GM18511 (cell line): ENCODE data around the gene TCF12.

Source experiments
- ATAC-seq: cut with Tn5 transposase; IDR thresholded peaks from one replicate; pipeline ENCODE4 v1.9.1; 2021; ENCODE audit warnings: mild to moderate bottlenecking, moderate library complexity; ENCODE audit not compliant: unreplicated experiment

Gene TCF12

DNA sequence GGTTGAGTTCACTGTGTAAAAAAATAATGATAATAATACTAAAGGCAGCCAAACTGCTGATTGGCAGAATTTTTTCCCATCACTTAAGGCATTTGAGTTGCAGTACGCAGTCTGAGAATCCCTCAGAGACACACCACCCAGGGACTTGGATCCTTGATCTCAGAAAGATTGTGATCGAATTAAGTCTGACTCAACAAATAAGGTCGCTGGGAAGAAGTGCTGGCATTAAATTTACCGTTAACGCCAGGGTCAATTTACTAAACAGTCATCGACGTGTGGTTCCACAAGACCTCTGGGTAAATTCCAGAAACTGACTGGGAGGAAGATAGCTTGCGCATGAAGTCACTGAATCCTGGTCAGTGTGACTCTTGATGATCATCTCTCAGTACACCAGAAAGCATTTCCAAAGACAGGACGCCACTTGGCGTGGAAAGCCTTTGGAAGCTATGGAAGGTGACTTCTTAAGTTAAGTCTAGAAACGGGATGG, 409.6 kb downstream of the TCF12 start:
- no peak for ATAC-seq

DNA sequence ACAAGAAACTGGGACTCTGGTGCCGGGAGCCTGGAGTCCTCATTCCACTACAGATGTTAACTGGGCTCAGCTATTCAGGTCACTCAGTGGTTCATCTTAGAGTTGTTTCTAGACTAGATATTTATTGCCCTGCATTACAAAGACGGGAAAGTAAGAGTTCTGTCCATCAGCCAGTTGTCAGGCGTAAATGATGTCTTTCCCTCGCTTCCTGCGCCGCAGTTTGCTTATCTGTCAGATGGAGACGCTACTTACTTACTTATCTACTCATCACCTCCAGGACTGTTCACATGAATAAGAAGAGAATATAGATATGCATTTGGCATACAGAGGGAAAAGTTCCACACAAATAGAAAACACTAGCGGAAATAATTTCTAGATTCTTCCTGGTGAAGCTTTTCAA, 410.0 kb downstream of the TCF12 start:
- no peak for ATAC-seq

DNA sequence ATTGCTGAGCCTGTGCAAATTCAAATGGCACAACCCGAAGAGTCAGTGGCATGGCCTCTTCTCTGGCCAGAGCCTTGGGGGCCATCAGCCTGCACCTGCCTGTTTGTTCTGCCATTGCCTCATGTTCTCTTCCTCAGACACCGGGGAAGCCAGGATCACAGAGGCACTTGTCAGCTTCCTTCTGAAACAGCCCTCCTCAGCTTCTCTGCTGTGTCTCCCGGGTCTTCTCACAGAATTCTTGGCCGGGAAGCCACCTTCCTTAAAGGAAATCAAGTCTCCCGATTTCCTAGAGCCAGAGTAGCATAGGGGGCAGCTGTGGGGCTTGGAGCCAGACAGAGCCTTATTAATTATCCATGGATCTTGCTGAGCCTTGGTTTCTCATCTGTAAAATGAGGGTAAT, 410.5 kb downstream of the TCF12 start:
- ATAC-seq, result no peak

DNA sequence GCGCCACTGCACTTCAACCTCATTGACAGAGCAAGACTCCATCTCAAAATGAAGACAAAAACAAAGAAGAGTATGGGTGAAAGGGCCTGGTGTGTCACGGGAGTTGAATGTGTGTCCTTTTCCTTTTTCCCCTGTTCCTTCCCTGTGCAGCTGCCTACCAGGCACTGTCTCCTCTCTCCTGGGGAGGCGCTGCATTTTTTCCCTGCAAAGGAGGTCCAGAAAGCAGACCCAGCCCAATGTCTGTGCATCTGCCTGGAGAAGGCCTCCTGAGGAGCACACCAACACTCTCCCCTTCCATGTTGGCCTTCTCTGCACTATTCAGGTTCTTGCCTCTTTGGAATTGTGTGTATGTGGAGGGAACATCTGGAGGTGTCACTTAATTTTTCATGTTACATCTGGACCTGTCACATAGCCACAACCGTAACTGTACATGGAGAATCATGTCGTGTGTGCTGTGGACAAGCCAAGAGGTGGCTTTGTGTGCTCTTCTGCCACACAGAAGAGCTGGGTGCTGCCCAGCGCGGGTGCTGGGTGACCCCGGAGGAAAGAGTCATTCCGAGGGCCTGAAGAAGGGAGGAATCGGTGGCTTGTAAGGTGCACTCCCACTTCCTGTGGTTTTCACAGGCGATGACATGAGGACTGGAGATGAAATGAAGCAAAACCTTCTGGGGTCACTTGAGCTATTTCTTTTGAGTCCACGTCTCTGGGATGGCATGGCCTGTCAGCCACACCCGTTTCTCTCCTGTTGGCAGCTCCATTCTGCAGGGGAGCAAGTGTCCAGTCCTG, 411.3 kb downstream of the TCF12 start:
- no peak for ATAC-seq

DNA sequence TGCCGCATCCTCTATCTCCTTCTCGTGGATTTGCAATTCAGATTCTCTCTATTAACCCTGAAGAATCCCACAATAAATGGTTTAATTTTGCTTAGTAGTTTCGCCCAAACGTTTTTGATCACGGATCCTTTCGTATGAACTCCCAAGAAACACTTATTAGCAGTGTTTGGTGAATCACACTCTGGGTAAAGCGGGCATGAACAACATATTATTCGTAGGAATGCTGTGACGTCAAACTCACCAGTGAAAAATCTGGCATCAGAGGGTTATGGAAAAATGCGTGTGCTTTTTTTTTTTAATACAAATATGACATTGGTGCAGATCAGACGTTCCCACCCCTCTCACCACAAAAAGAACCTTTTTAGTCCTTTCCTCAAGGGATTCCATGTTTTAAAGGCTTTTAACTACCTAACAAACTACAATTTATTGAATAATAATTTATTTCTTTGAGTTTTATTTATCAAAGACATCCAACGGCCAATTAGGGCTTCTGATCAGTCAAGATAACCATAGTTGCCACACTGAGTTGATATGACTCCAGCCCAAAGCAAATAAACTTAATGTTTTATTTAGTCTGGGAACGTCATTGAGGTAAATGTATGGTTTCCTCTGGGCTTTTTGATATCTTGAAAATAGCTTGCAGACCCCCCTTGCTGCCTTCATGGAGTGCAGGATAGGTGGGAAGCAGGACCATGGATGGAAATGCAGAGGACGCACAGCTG, 412.3 kb downstream of the TCF12 start:
- no peak for ATAC-seq

DNA sequence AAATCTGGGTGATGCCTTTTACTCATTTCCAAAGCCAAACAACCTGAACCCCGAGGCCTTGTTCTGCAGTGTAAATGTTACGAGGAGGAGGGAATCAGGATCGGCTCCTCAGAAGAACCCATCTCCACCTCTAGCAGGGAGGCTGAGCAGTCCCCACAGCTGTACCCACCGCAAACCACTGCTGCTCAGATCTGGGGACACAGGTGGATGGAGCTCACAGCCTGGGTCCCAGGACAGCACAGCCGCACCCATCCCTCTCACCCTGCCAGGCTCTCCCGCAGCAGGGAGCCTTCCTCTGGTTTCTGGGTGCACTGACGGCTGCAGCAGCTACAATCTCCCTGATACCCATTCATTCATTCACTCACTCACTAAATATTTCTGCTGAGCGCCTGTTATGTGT, 413.9 kb downstream of the TCF12 start:
- ATAC-seq, result no peak

DNA sequence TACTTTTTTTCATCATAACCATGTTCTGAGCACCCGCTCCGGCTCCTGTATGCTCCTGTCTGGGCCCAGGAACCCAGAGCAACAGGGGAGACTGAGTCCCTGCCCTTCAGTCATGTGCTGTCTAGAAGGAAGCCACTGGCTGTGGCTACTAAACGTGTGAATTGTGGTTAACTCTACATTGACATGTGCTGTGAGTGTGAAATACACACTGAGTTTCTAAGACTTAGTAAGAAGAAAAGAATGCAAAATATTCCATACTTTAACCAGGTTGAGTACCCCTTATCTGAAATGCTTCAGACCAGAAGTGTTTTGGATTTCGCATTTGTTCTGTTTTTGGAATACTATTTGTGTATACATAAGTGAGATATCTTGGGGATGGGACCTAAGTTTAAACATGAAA, 415.0 kb downstream of the TCF12 start:
- no peak for ATAC-seq

DNA sequence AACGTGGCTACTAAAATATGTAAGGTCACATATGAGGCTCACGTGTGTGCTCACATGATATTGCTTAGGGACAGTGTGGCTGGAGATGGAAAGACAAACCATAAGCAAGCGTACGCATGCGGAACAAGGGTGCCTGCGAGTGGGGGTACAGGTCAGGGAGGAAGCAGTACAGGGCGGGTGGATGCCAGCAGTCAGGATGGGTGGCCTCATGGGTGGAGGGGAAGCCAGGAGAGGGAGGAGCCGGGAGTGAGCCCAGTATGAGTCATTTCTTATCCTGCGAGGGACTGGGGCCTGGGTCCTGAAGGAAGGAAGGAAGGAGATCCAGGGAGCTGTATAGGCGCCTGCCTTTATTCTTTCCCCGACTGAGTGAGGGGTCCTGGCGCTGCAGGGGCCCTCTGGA, 415.8 kb downstream of the TCF12 start:
- ATAC-seq, result no peak

DNA sequence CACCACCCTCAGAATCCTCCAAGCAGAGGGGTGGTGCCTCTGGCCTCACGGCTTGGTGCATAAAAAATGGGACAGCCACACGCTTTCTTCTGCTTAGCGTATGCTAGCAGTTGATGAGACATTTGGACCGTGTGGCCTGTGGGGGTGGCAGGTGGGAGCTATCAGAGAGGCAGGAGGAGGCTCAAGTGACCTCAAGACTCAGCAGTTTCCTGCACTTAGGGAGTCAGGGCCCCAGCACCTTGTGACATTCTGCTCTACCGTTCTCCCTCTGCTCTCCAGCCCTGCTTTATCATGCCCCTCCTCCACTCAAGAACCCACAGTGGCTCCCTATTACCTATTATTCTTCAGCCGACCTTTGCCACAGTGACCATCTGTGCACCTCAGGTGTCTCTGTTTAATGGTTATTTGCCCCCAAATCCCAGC, 416.9 kb downstream of the TCF12 start:
- ATAC-seq, result no peak

DNA sequence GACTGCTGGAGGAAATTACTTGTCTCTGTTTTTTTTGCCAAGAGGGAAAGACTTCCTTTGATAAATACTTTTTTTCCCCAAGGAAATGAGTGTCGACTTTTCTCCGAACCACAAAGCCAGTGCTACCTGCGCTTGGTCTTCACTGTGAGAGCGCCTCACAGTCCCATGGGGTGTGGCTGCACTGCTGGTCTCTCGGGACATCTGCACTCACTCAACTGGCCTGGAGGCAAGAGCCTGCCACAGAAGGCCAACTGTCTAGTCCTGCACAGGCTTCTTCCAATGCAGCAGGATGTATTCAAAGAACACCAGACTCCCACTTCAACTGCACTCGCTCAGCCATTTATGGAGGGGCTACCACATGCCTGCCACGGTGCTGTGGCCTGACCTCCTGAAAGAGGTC, 417.3 kb downstream of the TCF12 start:
- no peak for ATAC-seq

DNA sequence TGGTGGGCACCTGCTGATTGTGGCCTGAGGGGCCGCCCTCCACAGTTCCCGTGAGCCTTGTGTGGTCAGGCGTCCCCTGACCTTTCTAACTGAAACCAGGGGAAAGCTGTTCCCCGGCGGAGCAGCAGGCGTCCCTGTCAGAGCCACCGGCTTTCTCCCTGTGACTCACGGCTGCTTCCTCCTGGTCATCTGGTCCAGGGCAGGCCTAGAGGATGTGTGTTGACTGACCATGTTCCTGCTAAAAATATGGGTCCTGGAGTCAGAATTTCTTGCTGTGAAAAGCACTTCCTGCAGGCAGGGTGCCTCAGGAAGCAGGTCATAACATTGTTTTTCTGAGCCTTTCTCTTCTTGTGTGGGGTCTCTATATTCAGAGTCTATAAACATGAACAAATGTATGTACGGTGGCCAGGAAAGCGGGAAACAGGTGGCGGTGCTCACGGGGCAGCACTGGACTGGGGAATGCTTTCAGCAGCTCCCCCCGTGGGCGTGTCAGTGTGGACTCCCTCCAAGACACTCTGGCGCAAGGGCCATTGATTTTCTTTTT, 419.5 kb downstream of the TCF12 start:
- ATAC-seq, result no peak

DNA sequence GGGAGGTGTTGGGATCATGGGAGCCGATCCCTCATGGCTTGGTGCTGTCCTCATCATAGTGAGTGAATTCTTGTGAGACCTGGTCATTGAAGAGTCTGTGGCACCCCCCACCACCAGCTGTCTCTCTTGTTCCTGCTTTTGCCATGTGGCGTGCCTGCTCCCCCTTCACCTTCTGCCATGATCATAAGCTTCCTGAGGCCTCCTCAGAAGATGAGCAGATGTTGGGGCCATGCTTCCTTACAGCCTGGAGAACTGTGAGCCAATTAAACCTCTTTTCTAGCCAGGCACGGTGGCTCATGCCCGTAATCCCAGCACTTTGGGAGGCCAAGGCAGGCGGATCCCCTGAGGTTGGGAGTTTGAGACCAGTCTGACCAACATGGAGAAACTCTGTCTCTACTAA, 420.9 kb downstream of the TCF12 start:
- ATAC-seq, result no peak
